ENCODE measurements around the gene USP17L19. TPM values are rescaled to one million over a fixed set of nuclear protein-coding genes. Genes with fewer than 3 reads are reported as not detected.

Gene USP17L19
- total and polyA plus RNA-seq, 9 of the 15 experiments (the other 6 are each of a cell fraction or from before 2014, with no cell fraction given), result not detected

Other genes starting within 250 kb of the USP17L19 start
Only the 7 nearest of the 20 such genes appear.
- not detected in 2 replicates for gene USP17L13, start 28.5 kb upstream of the USP17L19 start, total RNA-seq (2014; rRNA removed)
- gene USP17L13, start 28.5 kb upstream of the USP17L19 start, total RNA-seq (2014; rRNA removed; fragmentation: Illumina TruSeq; extraction: Trizol), result not detected in 2 replicates
- not detected in 2 replicates for gene USP17L13, start 28.5 kb upstream of the USP17L19 start, total RNA-seq (2015; rRNA removed; fragmentation: Illumina TruSeq; extraction: Trizol)
- not detected in 2 replicates for gene USP17L13, start 28.5 kb upstream of the USP17L19 start, total RNA-seq (2021)
- not detected in 2 replicates for gene USP17L13, start 28.5 kb upstream of the USP17L19 start, polyA plus RNA-seq (2011; rRNA removed)
- gene USP17L13, start 28.5 kb upstream of the USP17L19 start, polyA plus RNA-seq (2014; fragmentation: Illumina TruSeq; extraction: Trizol), result not detected in 2 replicates
- gene USP17L13, start 28.5 kb upstream of the USP17L19 start, polyA plus RNA-seq (2014; fragmentation: Nextera tagmentation; extraction: Ambion mirVana), result not detected
- not detected in 2 replicates for gene USP17L13, start 28.5 kb upstream of the USP17L19 start, polyA plus RNA-seq (2014; rRNA removed)
- gene USP17L15, start 19.0 kb upstream of the USP17L19 start, total RNA-seq (2014; rRNA removed), result not detected in 2 replicates
- not detected in 2 replicates for gene USP17L15, start 19.0 kb upstream of the USP17L19 start, total RNA-seq (2014; rRNA removed; fragmentation: Illumina TruSeq; extraction: Trizol)
- gene USP17L15, start 19.0 kb upstream of the USP17L19 start, total RNA-seq (2015; rRNA removed; fragmentation: Illumina TruSeq; extraction: Trizol), result not detected in 2 replicates
- gene USP17L15, start 19.0 kb upstream of the USP17L19 start, total RNA-seq (2021), result not detected in 2 replicates
- gene USP17L15, start 19.0 kb upstream of the USP17L19 start, polyA plus RNA-seq (2011; rRNA removed), result not detected in 2 replicates
- not detected in 2 replicates for gene USP17L15, start 19.0 kb upstream of the USP17L19 start, polyA plus RNA-seq (2014; fragmentation: Illumina TruSeq; extraction: Trizol)
- not detected for gene USP17L15, start 19.0 kb upstream of the USP17L19 start, polyA plus RNA-seq (2014; fragmentation: Nextera tagmentation; extraction: Ambion mirVana)
- not detected in 2 replicates for gene USP17L15, start 19.0 kb upstream of the USP17L19 start, polyA plus RNA-seq (2014; rRNA removed)
- gene USP17L17, start 9.5 kb upstream of the USP17L19 start, total RNA-seq (2014; rRNA removed), result not detected in 2 replicates
- not detected in 2 replicates for gene USP17L17, start 9.5 kb upstream of the USP17L19 start, total RNA-seq (2014; rRNA removed; fragmentation: Illumina TruSeq; extraction: Trizol)
- gene USP17L17, start 9.5 kb upstream of the USP17L19 start, total RNA-seq (2015; rRNA removed; fragmentation: Illumina TruSeq; extraction: Trizol), result not detected in 2 replicates
- gene USP17L17, start 9.5 kb upstream of the USP17L19 start, total RNA-seq (2021), result not detected in 2 replicates
- gene USP17L17, start 9.5 kb upstream of the USP17L19 start, polyA plus RNA-seq (2011; rRNA removed), result not detected in 2 replicates
- gene USP17L17, start 9.5 kb upstream of the USP17L19 start, polyA plus RNA-seq (2014; fragmentation: Illumina TruSeq; extraction: Trizol), result not detected in 2 replicates
- gene USP17L17, start 9.5 kb upstream of the USP17L19 start, polyA plus RNA-seq (2014; fragmentation: Nextera tagmentation; extraction: Ambion mirVana), result not detected
- not detected in 2 replicates for gene USP17L17, start 9.5 kb upstream of the USP17L19 start, polyA plus RNA-seq (2014; rRNA removed)
- gene USP17L18, start 4.7 kb upstream of the USP17L19 start, total RNA-seq (2014; rRNA removed), result not detected in 2 replicates
- gene USP17L18, start 4.7 kb upstream of the USP17L19 start, total RNA-seq (2014; rRNA removed; fragmentation: Illumina TruSeq; extraction: Trizol), result not detected in 2 replicates
- gene USP17L18, start 4.7 kb upstream of the USP17L19 start, total RNA-seq (2015; rRNA removed; fragmentation: Illumina TruSeq; extraction: Trizol), result not detected in 2 replicates
- gene USP17L18, start 4.7 kb upstream of the USP17L19 start, total RNA-seq (2021), result not detected in 2 replicates
- not detected in 2 replicates for gene USP17L18, start 4.7 kb upstream of the USP17L19 start, polyA plus RNA-seq (2011; rRNA removed)
- gene USP17L18, start 4.7 kb upstream of the USP17L19 start, polyA plus RNA-seq (2014; fragmentation: Illumina TruSeq; extraction: Trizol), result not detected in 2 replicates
- not detected for gene USP17L18, start 4.7 kb upstream of the USP17L19 start, polyA plus RNA-seq (2014; fragmentation: Nextera tagmentation; extraction: Ambion mirVana)
- gene USP17L18, start 4.7 kb upstream of the USP17L19 start, polyA plus RNA-seq (2014; rRNA removed), result not detected in 2 replicates
- gene USP17L20, start 4.7 kb downstream of the USP17L19 start, total RNA-seq (2014; rRNA removed), result not detected in 2 replicates
- gene USP17L20, start 4.7 kb downstream of the USP17L19 start, total RNA-seq (2014; rRNA removed; fragmentation: Illumina TruSeq; extraction: Trizol), result not detected in 2 replicates
- not detected in 2 replicates for gene USP17L20, start 4.7 kb downstream of the USP17L19 start, total RNA-seq (2015; rRNA removed; fragmentation: Illumina TruSeq; extraction: Trizol)
- not detected in 2 replicates for gene USP17L20, start 4.7 kb downstream of the USP17L19 start, total RNA-seq (2021)
- not detected in 2 replicates for gene USP17L20, start 4.7 kb downstream of the USP17L19 start, polyA plus RNA-seq (2011; rRNA removed)
- gene USP17L20, start 4.7 kb downstream of the USP17L19 start, polyA plus RNA-seq (2014; fragmentation: Illumina TruSeq; extraction: Trizol), result not detected in 2 replicates
- gene USP17L20, start 4.7 kb downstream of the USP17L19 start, polyA plus RNA-seq (2014; fragmentation: Nextera tagmentation; extraction: Ambion mirVana), result not detected
- not detected in 2 replicates for gene USP17L20, start 4.7 kb downstream of the USP17L19 start, polyA plus RNA-seq (2014; rRNA removed)
- gene USP17L21, start 9.5 kb downstream of the USP17L19 start, total RNA-seq (2014; rRNA removed), result not detected in 2 replicates
- not detected in 2 replicates for gene USP17L21, start 9.5 kb downstream of the USP17L19 start, total RNA-seq (2014; rRNA removed; fragmentation: Illumina TruSeq; extraction: Trizol)
- gene USP17L21, start 9.5 kb downstream of the USP17L19 start, total RNA-seq (2015; rRNA removed; fragmentation: Illumina TruSeq; extraction: Trizol), result not detected in 2 replicates
- not detected in 2 replicates for gene USP17L21, start 9.5 kb downstream of the USP17L19 start, total RNA-seq (2021)
- not detected in 2 replicates for gene USP17L21, start 9.5 kb downstream of the USP17L19 start, polyA plus RNA-seq (2011; rRNA removed)
- gene USP17L21, start 9.5 kb downstream of the USP17L19 start, polyA plus RNA-seq (2014; fragmentation: Illumina TruSeq; extraction: Trizol), result not detected in 2 replicates
- gene USP17L21, start 9.5 kb downstream of the USP17L19 start, polyA plus RNA-seq (2014; fragmentation: Nextera tagmentation; extraction: Ambion mirVana), result not detected
- gene USP17L21, start 9.5 kb downstream of the USP17L19 start, polyA plus RNA-seq (2014; rRNA removed), result not detected in 2 replicates
- not detected in 2 replicates for gene USP17L22, start 14.2 kb downstream of the USP17L19 start, total RNA-seq (2014; rRNA removed)
- gene USP17L22, start 14.2 kb downstream of the USP17L19 start, total RNA-seq (2014; rRNA removed; fragmentation: Illumina TruSeq; extraction: Trizol), result not detected in 2 replicates
- gene USP17L22, start 14.2 kb downstream of the USP17L19 start, total RNA-seq (2015; rRNA removed; fragmentation: Illumina TruSeq; extraction: Trizol), result not detected in 2 replicates
- not detected in 2 replicates for gene USP17L22, start 14.2 kb downstream of the USP17L19 start, total RNA-seq (2021)
- gene USP17L22, start 14.2 kb downstream of the USP17L19 start, polyA plus RNA-seq (2011; rRNA removed), result not detected in 2 replicates
- gene USP17L22, start 14.2 kb downstream of the USP17L19 start, polyA plus RNA-seq (2014; fragmentation: Illumina TruSeq; extraction: Trizol), result not detected in 2 replicates
- gene USP17L22, start 14.2 kb downstream of the USP17L19 start, polyA plus RNA-seq (2014; fragmentation: Nextera tagmentation; extraction: Ambion mirVana), result not detected
- gene USP17L22, start 14.2 kb downstream of the USP17L19 start, polyA plus RNA-seq (2014; rRNA removed), result not detected in 2 replicates

All from K562 (cell line).